Astrocyte of the spinal cord (primary cell): ENCODE measurements around the gene SFXN3.

ENCODE experiments used
- DNase-seq: peaks from one replicate; pipeline ENCODE4 v3.0.0; 2011; ENCODE audit warnings: low read depth, low spot score
- H3K4me3 ChIP-seq: 2 replicates; pipeline ENCODE4 v1.5.1; 2011; ENCODE audit warnings: low read depth, mild to moderate bottlenecking, low read length, moderate library complexity
- in situ Hi-C: cut with HindIII; loops from 2 replicates; pipeline ENCODE4 v1.10.0; 2017; ENCODE audit warnings: low sequenced_read_pairs
- TF ChIP-seq, protein P1 (sequence below): IDR thresholded peaks from 2 replicates; pipeline ENCODE4 v1.5.1; 2012; ENCODE audit warnings: low read depth, mild to moderate bottlenecking, low read length, inconsistent platforms

SFXN3 gene, protein sequence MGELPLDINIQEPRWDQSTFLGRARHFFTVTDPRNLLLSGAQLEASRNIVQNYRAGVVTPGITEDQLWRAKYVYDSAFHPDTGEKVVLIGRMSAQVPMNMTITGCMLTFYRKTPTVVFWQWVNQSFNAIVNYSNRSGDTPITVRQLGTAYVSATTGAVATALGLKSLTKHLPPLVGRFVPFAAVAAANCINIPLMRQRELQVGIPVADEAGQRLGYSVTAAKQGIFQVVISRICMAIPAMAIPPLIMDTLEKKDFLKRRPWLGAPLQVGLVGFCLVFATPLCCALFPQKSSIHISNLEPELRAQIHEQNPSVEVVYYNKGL

DNA sequence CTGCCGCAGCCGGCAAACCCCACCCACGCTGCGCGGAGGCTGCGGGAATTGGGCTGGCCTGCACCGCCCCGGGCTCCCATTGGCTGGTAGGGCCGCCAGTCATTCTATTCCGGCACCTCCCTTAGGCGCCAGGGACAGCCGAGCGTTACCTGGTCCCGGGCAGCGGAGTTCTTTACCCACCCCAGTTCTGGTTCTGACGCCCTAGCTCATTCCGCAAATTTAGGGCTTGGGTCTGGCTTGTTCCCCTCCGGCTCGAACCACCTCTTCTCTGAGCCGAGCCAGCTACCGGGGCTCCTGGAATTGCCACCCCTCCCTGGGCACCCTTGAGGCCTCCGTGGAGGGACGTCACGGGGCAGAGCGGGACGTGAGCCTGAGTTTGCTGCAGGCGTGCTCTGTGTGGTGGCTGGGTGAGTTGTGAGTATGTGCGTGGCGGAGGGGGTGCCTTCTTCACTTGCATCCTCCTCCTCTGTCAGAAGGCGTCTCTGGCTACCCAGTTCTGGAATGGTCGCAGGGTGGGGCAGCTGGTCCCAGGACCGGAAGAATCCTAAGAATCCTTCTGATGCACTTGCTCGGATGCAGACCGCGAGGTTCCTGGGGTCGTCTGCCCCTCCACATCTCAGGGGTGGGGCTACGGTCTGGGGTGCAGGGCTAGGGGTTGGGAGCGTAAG is at the start of gene SFXN3, which contains the start of gene PDZD7:
SFXN3 (plus strand) TSS at position 107 of the 668 bp plus-strand sequence. CDS start 3,461 bp downstream, outside the sequence.
PDZD7 (minus strand) TSS at position 2 of the 668 bp plus-strand sequence. CDS start 910 bp downstream, outside the sequence.
- in situ Hi-C loops: no loop called here
- peak within 1 kb of the TSS; percentile 91 for H3K4me3 ChIP-seq
- TF ChIP-seq, protein P1, sequence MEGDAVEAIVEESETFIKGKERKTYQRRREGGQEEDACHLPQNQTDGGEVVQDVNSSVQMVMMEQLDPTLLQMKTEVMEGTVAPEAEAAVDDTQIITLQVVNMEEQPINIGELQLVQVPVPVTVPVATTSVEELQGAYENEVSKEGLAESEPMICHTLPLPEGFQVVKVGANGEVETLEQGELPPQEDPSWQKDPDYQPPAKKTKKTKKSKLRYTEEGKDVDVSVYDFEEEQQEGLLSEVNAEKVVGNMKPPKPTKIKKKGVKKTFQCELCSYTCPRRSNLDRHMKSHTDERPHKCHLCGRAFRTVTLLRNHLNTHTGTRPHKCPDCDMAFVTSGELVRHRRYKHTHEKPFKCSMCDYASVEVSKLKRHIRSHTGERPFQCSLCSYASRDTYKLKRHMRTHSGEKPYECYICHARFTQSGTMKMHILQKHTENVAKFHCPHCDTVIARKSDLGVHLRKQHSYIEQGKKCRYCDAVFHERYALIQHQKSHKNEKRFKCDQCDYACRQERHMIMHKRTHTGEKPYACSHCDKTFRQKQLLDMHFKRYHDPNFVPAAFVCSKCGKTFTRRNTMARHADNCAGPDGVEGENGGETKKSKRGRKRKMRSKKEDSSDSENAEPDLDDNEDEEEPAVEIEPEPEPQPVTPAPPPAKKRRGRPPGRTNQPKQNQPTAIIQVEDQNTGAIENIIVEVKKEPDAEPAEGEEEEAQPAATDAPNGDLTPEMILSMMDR: no peak
- DNase-seq: peak; percentile 94

DNA sequence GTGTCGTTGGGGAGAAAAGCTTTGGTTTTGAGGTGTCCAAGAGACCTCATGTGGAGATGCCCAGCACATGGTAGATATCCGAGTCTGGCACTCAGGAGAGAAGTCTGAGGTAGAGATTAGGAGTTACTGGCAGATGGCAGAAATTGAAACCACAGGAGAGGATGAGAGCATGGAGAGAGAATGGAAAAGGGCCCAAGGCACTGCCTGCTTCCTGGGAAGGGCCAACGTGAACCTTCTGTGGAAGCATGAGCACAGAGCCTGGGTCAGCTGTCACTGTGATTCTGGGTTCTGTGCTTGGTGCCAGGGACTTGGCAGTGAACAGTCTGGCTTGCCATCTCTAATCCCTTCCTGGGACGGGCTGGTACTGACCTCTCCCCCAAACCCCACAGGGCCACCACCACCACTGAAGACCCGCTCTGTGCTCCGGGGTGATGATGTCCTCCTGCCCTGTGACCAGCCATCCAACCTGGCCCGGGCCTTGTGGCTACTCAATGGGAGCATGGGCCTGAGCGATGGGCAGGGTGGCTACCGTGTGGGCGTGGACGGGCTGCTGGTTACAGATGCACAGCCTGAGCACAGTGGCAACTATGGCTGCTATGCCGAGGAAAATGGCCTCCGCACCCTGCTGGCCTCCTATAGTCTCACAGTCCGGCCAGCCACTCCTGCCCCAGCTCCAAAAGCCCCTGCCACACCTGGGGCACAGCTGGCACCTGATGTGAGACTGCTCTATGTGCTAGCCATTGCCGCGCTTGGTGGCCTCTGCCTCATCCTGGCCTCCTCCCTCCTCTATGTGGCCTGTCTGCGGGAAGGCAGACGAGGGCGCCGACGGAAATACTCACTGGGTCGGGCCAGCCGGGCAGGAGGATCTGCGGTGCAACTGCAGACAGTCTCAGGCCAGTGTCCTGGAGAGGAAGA is 47.9 kb upstream of the SFXN3 start:
- TF ChIP-seq, protein P1: no peak
- no peak overlapping the region for H3K4me3 ChIP-seq
- no peak for DNase-seq
- in situ Hi-C loops: no loop called here

DNA sequence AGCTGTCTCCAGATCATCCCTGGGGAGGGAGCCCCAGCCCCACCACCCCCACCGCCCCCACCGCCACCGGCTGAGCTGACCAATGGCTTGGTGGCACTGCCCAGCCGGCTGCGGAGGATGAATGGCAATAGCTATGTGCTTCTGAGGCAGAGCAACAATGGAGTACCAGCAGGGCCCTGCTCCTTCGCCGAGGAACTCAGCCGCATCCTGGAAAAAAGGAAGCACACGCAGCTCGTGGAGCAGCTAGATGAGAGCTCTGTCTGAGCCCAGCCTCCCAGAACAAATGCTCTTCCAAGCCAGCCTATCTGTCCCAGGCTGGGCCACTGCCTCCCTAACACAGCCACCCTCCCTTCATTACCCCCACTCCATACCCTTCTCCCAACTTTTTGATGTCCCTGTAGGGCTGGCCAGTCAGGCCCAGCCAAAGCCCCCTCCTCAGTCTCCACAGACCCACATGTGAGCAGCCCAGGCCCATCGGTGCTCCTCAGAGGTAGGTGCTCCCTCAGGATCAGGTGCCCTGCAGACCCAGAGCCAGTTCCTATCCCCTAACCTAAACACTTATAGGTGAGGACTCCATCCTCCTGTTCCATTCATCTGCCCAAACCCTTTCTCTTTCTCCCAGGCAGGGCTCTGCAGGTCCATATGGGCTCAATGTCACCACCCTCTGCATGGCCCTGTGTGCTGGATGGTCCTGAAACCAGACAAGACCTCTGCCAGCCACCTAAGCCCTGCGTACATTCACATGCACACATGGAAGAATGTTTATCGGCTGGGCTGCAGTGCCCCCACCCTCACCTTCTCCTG is 47.0 kb upstream of the SFXN3 start:
- TF ChIP-seq, protein P1: no peak
- no peak for DNase-seq
- in situ Hi-C loops: no loop called here
- H3K4me3 ChIP-seq: no peak overlapping the region

DNA sequence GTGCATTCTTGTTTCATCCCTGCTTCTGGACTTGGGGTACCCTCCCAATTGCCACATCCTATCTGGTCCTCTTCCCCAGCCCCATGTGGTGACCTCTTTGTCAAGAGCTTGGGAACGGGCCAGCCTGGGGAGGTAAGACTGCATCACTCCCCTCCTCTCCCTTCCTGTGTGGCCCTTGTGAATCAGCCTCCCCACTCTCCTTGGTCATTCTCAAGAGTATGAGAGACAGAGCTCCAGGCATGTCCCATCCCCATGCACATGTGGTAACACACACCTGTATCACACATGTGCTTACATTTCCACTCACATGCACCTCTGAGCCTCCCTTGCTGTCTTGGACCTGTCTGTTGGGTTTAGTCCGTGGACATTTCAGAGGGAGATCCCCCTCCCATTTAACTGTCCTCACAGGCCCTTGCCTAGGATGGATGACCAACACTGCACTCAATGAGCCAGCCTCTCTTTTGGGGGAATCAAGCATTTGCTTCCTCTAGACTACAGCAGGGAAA is 46.3 kb upstream of the SFXN3 start:
- in situ Hi-C loops: no loop called here
- H3K4me3 ChIP-seq: no peak overlapping the region
- DNase-seq: no peak
- TF ChIP-seq, protein P1: no peak

DNA sequence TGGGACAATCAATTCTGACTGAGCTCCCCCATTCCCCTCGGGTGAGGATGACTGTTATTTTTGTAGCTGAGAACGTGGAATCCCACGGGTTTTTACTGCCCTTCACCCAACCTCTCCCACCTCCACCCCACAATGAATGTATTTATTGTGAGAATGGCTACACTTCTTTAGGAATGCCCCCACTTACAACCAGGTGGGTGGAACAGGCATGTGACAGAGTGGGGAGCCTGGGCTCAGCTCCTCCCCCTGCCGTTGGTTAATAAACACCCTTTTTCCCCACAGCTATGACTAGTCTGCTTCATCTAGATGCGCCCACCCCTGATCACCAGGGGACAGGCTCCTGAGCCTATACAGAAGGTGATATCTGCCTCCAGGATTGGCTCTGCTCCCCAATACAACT is 45.7 kb upstream of the SFXN3 start:
- H3K4me3 ChIP-seq: no peak overlapping the region
- in situ Hi-C loops: no loop called here
- no peak for DNase-seq
- TF ChIP-seq, protein P1: no peak
